HG03354 (cell line): ENCODE data around the gene KRT34.
"Not testable (repeated sequence)": the region's sequence is repeated elsewhere in the genome, so short reads cannot be mapped to it uniquely, and the experiment has no call there.

Experiments used
- ATAC-seq: cut with Tn5 transposase; IDR thresholded peaks from one replicate; pipeline ENCODE4 v1.9.1; 2021; ENCODE audit warnings: mild to moderate bottlenecking; ENCODE audit not compliant: unreplicated experiment, poor library complexity, severe bottlenecking

The KRT34 gene

DNA sequence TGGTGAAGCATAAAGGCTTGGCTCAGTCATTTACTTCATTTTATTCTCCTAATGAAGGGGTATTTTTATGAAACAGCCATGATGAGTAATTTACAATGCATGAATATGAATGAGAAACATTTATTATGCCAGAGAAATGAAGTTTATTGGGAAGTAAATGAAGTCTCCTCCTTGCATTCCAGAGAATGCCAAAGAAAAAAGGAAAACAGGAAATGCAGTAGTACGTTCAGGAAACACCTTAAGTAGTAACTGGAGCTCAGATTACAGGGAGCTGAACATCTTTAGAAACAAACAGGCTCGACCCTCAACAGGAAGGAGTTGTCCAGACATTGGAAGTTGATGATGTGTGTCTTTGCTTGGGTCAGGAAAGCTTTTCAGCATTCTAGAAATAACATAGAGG is 4.6 kb downstream of the KRT34 start:
- ATAC-seq = no peak

DNA sequence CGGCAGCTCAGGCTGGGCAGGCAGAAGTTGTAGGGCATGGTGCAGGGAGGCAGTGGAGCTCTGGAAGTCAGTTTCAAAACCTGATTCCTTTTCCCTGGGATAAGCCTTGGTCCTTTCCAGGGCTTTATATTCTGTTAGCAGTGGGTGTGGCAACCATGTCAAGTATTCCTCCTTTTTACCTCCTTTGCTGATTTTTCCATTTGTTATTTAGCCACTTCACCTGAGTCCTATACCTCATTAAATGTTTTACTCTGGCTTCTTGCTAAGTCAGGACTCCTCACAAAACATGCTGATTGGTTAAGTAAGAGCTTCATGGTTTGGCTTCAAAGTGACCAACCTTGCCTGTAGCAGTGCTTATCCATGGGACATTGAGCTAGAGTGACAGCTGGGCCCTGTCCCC is 12.4 kb downstream of the KRT34 start, which contains the start of gene KRT33B:
TSS of gene KRT33B (minus strand) at position 101 of the 400 bp plus-strand sequence. CDS start at position 38, 63 bp downstream.
- ATAC-seq = no peak

- no peak for ATAC-seq
Measured at GRCh38 chr17:41369023-41369422, 13.1 kb downstream of the KRT34 start.

GRCh38 chr17:41367426-41368075 is 14.6 kb downstream of the KRT34 start:
- ATAC-seq = no peak

DNA sequence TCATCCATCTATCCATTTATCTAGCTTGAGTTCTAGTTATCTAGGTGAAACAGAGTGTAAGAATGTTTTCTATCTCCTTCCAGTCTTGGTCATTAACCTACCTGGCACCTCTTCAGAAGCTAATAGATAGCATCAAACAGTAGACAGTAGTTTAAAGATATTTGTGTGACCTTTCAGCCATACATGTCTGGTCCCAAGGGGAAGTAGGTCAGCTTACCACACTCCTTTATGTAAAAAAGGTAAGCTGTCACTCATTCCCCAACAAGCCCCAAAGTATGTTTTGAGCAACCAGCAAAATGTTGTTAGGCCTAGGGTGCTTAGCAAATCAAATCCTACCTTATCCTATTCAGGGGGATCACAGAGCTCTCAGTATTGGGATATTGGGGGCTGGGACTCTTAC is 16.0 kb downstream of the KRT34 start:
- no peak for ATAC-seq

DNA sequence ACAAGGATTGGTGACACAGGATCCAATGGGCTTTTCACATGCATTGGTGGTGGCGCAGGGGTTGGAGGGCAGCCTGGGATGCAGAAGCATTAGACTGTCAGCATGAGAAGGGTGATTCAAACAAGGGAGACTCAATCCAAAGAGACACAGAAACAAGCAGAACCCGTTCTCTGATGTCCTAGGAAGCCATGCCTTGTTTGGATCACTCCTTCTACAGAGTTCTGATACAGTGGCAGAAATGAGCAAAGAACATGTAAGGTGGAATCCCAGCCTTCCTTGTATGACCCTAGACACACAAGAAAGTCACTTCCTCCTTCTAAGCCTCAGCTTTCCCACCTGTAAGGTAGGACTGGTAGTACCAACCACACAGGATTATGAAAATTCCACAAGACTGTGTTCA is 18.2 kb downstream of the KRT34 start:
- no peak for ATAC-seq

DNA sequence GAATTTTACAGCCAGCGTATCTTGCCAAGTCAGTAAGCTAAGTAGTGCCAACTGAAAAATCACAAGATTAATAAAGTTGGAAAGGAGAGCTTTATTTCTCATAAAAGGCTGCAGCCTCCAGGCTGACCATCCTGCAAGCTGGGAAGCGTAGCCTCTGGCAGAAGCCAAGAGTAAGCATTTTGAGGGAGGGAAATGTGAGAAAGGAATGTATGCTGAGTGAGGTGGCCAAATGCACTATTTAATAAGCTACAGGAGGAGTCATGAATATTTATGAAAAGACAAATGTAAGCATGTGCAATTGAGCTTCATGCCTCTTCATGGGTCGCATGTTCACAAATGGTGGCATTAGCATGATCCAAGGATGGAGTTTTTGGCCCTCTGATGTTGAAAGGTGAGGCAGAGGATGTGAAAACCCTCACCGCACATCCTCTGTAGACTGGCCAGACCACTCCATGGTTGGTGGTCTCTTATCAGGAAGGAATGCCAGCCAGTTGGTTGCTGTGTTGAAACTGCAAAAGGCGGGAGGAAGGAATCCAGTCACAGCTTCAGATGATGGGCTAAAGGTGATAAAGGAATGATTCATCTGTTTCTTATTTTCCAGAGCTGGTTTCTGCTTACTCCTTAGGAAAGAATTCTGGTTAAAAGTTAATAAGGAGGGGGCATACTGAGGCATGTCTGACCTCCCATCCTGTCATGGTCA is 21.7 kb downstream of the KRT34 start:
- no peak for ATAC-seq

- ATAC-seq = no peak
Measured at GRCh38 chr17:41354536-41354935, 27.6 kb downstream of the KRT34 start.

DNA sequence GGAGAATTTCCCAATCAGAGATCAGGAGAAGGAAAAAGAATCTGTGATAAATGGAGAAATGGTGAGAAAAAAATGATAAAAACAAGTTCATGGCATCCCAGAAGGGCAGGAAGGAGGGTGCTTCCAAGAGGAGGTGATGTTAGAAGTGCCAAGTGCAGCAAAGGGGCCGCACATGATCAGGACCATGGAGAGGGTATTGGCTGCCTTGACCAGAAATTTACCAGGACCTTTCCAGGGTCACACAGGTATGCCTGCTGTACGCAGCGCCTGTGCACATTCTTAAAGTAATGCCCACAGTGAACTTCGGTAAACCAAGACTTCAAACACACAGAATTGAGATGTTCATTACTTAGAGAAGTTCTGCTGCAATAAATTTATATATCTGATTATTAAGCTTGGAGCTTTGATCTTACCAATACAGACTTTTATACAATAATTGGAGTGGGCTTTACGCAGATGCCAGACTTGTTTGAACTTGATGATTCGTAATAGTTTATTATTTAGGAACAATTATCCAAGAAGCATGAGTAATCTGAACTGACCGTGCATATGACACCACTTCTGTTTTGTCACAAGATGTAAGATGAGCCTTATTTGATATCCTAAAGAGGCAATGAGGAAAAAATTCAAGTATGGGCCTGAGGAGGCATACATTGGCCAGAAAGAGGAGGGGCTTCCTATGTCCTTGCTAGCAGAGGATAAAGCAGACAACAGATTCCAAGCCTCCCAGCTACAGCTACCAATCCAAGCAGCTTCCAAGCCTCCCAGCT is 29.3 kb downstream of the KRT34 start:
- no peak for ATAC-seq

DNA sequence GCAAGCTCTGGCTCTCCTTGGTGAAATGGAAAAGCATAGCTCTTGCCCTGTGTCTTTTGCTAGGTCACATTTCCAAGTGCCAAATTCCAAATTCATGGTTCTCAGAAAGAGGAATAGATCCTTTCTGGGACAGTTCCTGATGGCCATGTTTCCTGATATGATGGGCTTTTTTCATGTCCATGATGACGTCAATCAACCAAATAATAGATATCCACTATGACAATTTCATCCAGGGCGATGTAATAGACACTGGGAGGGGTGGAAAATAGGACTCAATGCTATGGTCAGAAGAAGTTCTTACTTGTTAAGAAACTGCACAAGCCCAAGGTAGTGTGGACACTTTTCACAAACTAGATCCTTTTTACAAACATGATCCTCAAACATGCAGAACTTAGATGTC is 30.9 kb downstream of the KRT34 start:
- no peak for ATAC-seq

DNA sequence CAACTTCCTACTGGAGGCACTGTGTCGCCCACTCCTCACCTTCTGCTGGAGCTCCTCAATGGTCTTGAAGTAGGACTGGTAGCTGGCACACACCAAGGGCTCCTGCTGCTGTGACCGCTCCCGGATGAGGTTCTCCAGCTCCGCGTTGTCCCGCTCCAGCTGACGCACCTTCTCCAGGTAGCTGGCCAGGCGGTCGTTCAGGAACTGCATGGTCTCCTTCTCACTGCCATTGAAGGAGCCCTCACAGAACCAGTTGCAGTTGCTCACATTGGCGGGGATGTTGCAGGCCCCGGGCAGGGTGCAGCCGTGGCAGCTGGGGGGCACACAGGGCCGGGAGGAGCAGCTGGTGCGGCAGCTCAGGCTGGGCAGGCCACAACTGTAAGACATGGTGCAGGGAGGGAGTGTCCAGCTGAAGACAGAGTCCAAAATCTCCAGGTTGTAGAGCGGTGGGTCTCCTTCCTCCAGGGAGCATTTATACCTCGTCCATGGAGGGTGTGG is 31.7 kb downstream of the KRT34 start, which contains the start of gene KRT33A:
TSS of gene KRT33A (minus strand) at position 448 of the 498 bp plus-strand sequence. CDS start at position 387, 61 bp downstream.
- ATAC-seq = not testable (repeated sequence)

GRCh38 chr17:41347869-41348760 is 34.0 kb downstream of the KRT34 start:
- ATAC-seq = no peak

- not testable (repeated sequence) for ATAC-seq
Measured at GRCh38 chr17:41346421-41346820, 35.7 kb downstream of the KRT34 start.

GRCh38 chr17:41345992-41346391 is 36.1 kb downstream of the KRT34 start:
- ATAC-seq = no peak

DNA sequence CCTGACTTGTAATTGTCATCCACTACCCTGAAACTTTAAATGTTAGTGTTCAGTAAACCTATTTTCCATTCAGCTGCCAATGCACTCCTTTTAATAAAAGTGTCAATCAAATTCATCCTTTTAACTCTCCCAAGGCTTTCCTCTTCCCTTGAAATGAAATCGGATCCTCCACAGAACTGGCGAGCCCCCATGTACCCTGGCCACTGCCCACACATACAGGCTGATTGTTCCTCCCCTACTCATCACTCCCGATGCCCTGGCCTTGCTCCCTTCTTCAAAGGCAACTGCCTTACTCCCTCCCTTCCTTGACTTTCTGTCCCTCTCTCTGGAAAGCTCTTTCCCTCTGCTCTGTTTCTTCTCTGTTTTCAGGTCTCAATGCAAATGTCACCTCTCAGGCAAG is 39.1 kb downstream of the KRT34 start:
- ATAC-seq = no peak

- ATAC-seq = peak; percentile 44
Measured at GRCh38 chr17:41340934-41341861, 40.9 kb downstream of the KRT34 start.

- peak; percentile 45 for ATAC-seq
Measured at GRCh38 chr17:41340494-41340893, 41.6 kb downstream of the KRT34 start.

GRCh38 chr17:41339571-41340172 is 42.4 kb downstream of the KRT34 start:
- ATAC-seq = no peak
